NCI-H2081 (cell line): ENCODE measurements around the gene ABTB1.

Experiments used
- DNase-seq, 2 experiments: peaks; one replicate each; lab custom pipeline; 2025; lab: John Stamatoyannopoulos, UW

The ABTB1 gene

GRCh38 chr3:127686512-127686894 is 13.8 kb downstream of the ABTB1 start:
- no peak for DNase-seq

GRCh38 chr3:127687228-127687737 is 14.5 kb downstream of the ABTB1 start:
- DNase-seq: no peak

GRCh38 chr3:127688022-127688415 is 15.3 kb downstream of the ABTB1 start:
- DNase-seq: no peak

- peak in 1 of 2 experiments; percentile 33 for DNase-seq
Observed at GRCh38 chr3:127688416-127689265, 15.9 kb downstream of the ABTB1 start.

GRCh38 chr3:127689266-127689860 is 16.6 kb downstream of the ABTB1 start:
- DNase-seq: no peak

GRCh38 chr3:127690106-127690505 is 17.4 kb downstream of the ABTB1 start:
- no peak for DNase-seq

GRCh38 chr3:127690823-127691452 is 18.2 kb downstream of the ABTB1 start:
- DNase-seq: peak; percentile 21 to 50

GRCh38 chr3:127691489-127691888 is 18.7 kb downstream of the ABTB1 start:
- no peak for DNase-seq

- no peak for DNase-seq
Observed at GRCh38 chr3:127691974-127692373, 19.2 kb downstream of the ABTB1 start.

- no peak for DNase-seq
Observed at GRCh38 chr3:127692501-127693335, 20.0 kb downstream of the ABTB1 start.

GRCh38 chr3:127693336-127693843 is 20.6 kb downstream of the ABTB1 start:
- no peak for DNase-seq

- DNase-seq: peak; percentile 75 to 80
Observed at GRCh38 chr3:127694467-127695215, 21.9 kb downstream of the ABTB1 start.

- peak; percentile 85 to 96 for DNase-seq
Observed at GRCh38 chr3:127697551-127698240, 24.9 kb downstream of the ABTB1 start.

GRCh38 chr3:127698286-127698685 is 25.5 kb downstream of the ABTB1 start:
- DNase-seq: no peak

GRCh38 chr3:127698691-127699415 is 26.1 kb downstream of the ABTB1 start:
- DNase-seq: peak in 1 of 2 experiments; percentile 21

GRCh38 chr3:127699416-127700300 is 26.9 kb downstream of the ABTB1 start:
- DNase-seq: no peak

GRCh38 chr3:127700406-127700805 is 27.7 kb downstream of the ABTB1 start:
- no peak for DNase-seq

- no peak for DNase-seq
Observed at GRCh38 chr3:127701280-127701911, 28.6 kb downstream of the ABTB1 start.
